ENCODE results near the gene SSBP4. TPM values are rescaled to one million over a fixed set of nuclear protein-coding genes. Genes with fewer than 3 reads are reported as not detected.

SSBP4 gene
- total RNA-seq, 1 experiment from 2014 or later, result 164 TPM

DNA sequence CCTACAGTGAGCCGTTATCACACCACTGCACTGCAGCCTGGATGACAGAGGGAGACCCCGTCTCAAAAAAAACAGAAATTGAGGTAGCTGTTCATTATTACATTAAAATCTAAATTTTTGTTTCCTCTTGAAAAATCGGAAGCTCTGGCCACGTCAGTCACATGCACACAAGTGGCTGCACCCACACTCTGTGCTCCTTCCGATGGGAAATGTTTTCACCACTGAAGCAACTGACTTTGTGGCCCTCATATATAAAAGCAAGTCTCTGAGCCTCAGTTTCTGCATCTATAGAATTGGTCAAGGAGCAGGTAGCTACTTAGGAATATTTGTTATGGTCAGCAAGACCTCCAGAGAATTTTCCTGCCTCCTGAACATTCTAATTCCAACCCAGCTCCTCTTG is 26.3 kb upstream of the SSBP4 start:
- Histone ChIP-seq H3K9me3 (ENCODE audit: control insufficient read depth in 1 of 2, insufficient read depth in 1 of 2, low read depth in 1 of 2, low read length in 2 of 2) (no peaks in the 10 kb centered on the region), H4K20me1 (ENCODE audit: insufficient read depth) (no peaks in the 10 kb centered on the region), H3K4me2 (ENCODE audit: low read length) (no peak overlapping the region), H3K9me2 (ENCODE audit: insufficient read depth) (no peaks in the 10 kb centered on the region), H3K79me2 (ENCODE audit: insufficient read depth, low read length) (no peaks in the 10 kb centered on the region), H3K36me3 (ENCODE audit: control insufficient read depth in 1 of 2, insufficient read depth in 2 of 2, low read length in 2 of 2) (peaks cover 0 to 6% of the 10 kb centered on the region in 2 experiments; a peak in 1 of 4 replicates), H2AFZ (ENCODE audit: low read depth, low read length, poor library complexity, severe bottlenecking) (no peak overlapping the region), H3K27ac (ENCODE audit: low read depth, low read length) (no peak overlapping the region), H3K4me3 (replicated peaks in 1 of 2; ENCODE audit: low read depth in 1 of 2, low read length in 2 of 2) (no peak overlapping the region), H3K4me1 (ENCODE audit: control insufficient read depth in 1 of 2, insufficient read depth in 2 of 2, low read length in 2 of 2) (peaks cover 10 to 38% of the 10 kb centered on the region in 2 experiments; a peak in 3 of 4 replicates), H3K9ac (ENCODE audit: low read length) (no peak overlapping the region), H3K27me3 (ENCODE audit: insufficient read depth, low read length) (no peaks in the 10 kb centered on the region)
- TF ChIP-seq EZH2phosphoT487 (IDR thresholded peaks at IDR 0.05; ENCODE audit: borderline replicate concordance), result no peak
- no peak for TF ChIP-seq CEBPB (IDR thresholded peaks at IDR 0.05; ENCODE audit: low read depth)
- no peak for TF ChIP-seq SIN3A (IDR thresholded peaks at IDR 0.05; ENCODE audit: low read depth)
- TF ChIP-seq EGR1 (IDR thresholded peaks at IDR 0.05; ENCODE audit: low read depth), result no peak
- TF ChIP-seq RAD21 (IDR thresholded peaks at IDR 0.05; ENCODE audit: low read depth), result no peak
- no peak for ATAC-seq
- ChIA-PET CTCF (interaction anchor here (0.6 to 1.3 kb wide), 3 partner anchors 18 to 46 kb away, joined by 3 read pairs; no protein-coding TSS in a partner anchor), RAD21 (ENCODE audit: low non-redundant PET in 1 of 2, low total read pairs in 2 of 2, uncharacterized antibody in 2 of 2, unreplicated experiment in 2 of 2) (no interaction called here), POLR2A (interaction anchor here (5.7 kb wide), 1 partner anchor 12 kb away, joined by 46 read pairs; no protein-coding TSS in a partner anchor)
- DNase-seq (ENCODE audit: low read depth, low spot score), result no peak
- intact Hi-C loops (cut with micrococcal nuclease), result no loop called here
- BruUV-seq (replicated peaks), result no TSS peak

DNA sequence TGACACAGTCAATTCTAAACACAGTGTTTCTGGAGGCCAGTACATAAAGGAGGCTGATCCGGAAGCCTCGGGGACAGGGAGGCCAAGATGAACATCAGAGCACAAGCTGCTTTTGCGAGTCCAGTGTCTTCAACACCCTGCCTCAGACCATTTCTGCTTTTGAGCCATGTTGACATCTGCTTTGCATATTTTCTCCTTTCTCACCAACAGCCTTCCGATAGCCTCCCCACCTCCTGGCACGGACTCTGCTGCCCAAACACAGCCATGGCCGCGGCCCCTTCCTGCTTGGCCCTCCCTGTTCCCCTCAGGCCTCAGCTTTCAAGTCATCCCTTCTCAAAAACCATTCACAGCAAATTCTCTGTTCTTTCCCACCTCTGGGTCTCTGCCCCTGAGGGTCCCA is 25.4 kb upstream of the SSBP4 start:
- intact Hi-C loops (cut with micrococcal nuclease), result no loop called here
- TF ChIP-seq CBX3 (IDR thresholded peaks at IDR 0.05; ENCODE audit: low read depth), result no peak
- TF ChIP-seq, protein P1, sequence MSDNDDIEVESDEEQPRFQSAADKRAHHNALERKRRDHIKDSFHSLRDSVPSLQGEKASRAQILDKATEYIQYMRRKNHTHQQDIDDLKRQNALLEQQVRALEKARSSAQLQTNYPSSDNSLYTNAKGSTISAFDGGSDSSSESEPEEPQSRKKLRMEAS (IDR thresholded peaks at IDR 0.05), result no peak
- H2AFZ ChIP-seq (ENCODE audit: low read depth, low read length, poor library complexity, severe bottlenecking), result no peak overlapping the region
- ChIA-PET POLR2A (no interaction called here), RAD21 (ENCODE audit: low non-redundant PET in 1 of 2, low total read pairs in 2 of 2, uncharacterized antibody in 2 of 2, unreplicated experiment in 2 of 2) (no interaction called here), CTCF (no interaction called here)
- H4K20me1 ChIP-seq (ENCODE audit: insufficient read depth), result no peaks in the 10 kb centered on the region
- H3K9ac ChIP-seq (ENCODE audit: low read length), result no peak overlapping the region
- BruUV-seq (replicated peaks), result no TSS peak
- no peak overlapping the region for H3K4me3 ChIP-seq (replicated peaks in 1 of 2; ENCODE audit: low read depth in 1 of 2, low read length in 2 of 2)
- peaks cover 0 to 4% of the 10 kb centered on the region in 2 experiments; a peak in 1 of 4 replicates for H3K36me3 ChIP-seq (ENCODE audit: control insufficient read depth in 1 of 2, insufficient read depth in 2 of 2, low read length in 2 of 2)
- DNase-seq (ENCODE audit: low read depth, low spot score), result no peak
- H3K9me3 ChIP-seq (ENCODE audit: control insufficient read depth in 1 of 2, insufficient read depth in 1 of 2, low read depth in 1 of 2, low read length in 2 of 2), result no peaks in the 10 kb centered on the region
- H3K4me2 ChIP-seq (ENCODE audit: low read length), result no peak overlapping the region
- H3K79me2 ChIP-seq (ENCODE audit: insufficient read depth, low read length), result no peaks in the 10 kb centered on the region
- no peak for ATAC-seq
- no peaks in the 10 kb centered on the region for H3K9me2 ChIP-seq (ENCODE audit: insufficient read depth)
- H3K27ac ChIP-seq (ENCODE audit: low read depth, low read length), result no peak overlapping the region
- H3K4me1 ChIP-seq (ENCODE audit: control insufficient read depth in 1 of 2, insufficient read depth in 2 of 2, low read length in 2 of 2), result peaks cover 7 to 29% of the 10 kb centered on the region in 2 experiments; a peak in 3 of 4 replicates
- no peaks in the 10 kb centered on the region for H3K27me3 ChIP-seq (ENCODE audit: insufficient read depth, low read length)

Measured in HCT116 (cell line).